ENCODE results near the gene PNMA6A.
A peak's percentile ranks its signal among the peaks of the same experiment; 100 is the strongest.
"Not testable (repeated sequence)": the region's sequence is repeated elsewhere in the genome, so short reads cannot be mapped to it uniquely, and the experiment has no call there.

The PNMA6A gene

GRCh38 chrX:153071909-153072583 is at the start of gene PNMA6A:
Gene PNMA6A, plus strand, starts transcription at chrX:153072454. Its CDS starts 609 bp downstream, at chrX:153073063.
- DNase-seq (ENCODE audit: low spot score): not testable (repeated sequence)

GRCh38 chrX:153026501-153026900 is 45.8 kb upstream of the PNMA6A start:
- DNase-seq (ENCODE audit: low spot score): not testable (repeated sequence)

- not testable (repeated sequence) for DNase-seq (ENCODE audit: low spot score)
These were observed 43.8 kb upstream of the PNMA6A start for GRCh38 chrX:153028487-153028886.

- no peak for DNase-seq (ENCODE audit: low spot score)
- no peak for TF ChIP-seq CTCF (IDR thresholded peaks at IDR 0.05; ENCODE audit: extremely low read depth, missing control alignments)
These were observed 43.1 kb upstream of the PNMA6A start for GRCh38 chrX:153029162-153029561.

GRCh38 chrX:153029875-153030274 is 42.4 kb upstream of the PNMA6A start:
- no peak for DNase-seq (ENCODE audit: low spot score)
- no peak for TF ChIP-seq CTCF (IDR thresholded peaks at IDR 0.05; ENCODE audit: extremely low read depth, missing control alignments)

GRCh38 chrX:153030801-153031200 is 41.5 kb upstream of the PNMA6A start:
- no peak for TF ChIP-seq CTCF (IDR thresholded peaks at IDR 0.05; ENCODE audit: extremely low read depth, missing control alignments)
- no peak for DNase-seq (ENCODE audit: low spot score)

- TF ChIP-seq CTCF (IDR thresholded peaks at IDR 0.05; ENCODE audit: extremely low read depth, missing control alignments): peak; percentile 64
- DNase-seq (ENCODE audit: low spot score): peak; percentile 84
These were observed 39.7 kb upstream of the PNMA6A start for GRCh38 chrX:153032397-153033118.

- no peak for TF ChIP-seq CTCF (IDR thresholded peaks at IDR 0.05; ENCODE audit: extremely low read depth, missing control alignments)
- DNase-seq (ENCODE audit: low spot score): no peak
These were observed 23.2 kb upstream of the PNMA6A start for GRCh38 chrX:153049093-153049492.

GRCh38 chrX:153052534-153052933 is 19.7 kb upstream of the PNMA6A start:
- no peak for TF ChIP-seq CTCF (IDR thresholded peaks at IDR 0.05; ENCODE audit: extremely low read depth, missing control alignments)
- no peak for DNase-seq (ENCODE audit: low spot score)
